ENCODE results near the gene CPEB4. TPM values are rescaled to one million over a fixed set of nuclear protein-coding genes. Genes with fewer than 3 reads are reported as not detected.

CPEB4 gene
- total and polyA plus RNA-seq, 9 of the 15 experiments (the other 6 are each of a cell fraction or from before 2014, with no cell fraction given) = 7.4 to 21.3 (median 12.4) TPM

DNA sequence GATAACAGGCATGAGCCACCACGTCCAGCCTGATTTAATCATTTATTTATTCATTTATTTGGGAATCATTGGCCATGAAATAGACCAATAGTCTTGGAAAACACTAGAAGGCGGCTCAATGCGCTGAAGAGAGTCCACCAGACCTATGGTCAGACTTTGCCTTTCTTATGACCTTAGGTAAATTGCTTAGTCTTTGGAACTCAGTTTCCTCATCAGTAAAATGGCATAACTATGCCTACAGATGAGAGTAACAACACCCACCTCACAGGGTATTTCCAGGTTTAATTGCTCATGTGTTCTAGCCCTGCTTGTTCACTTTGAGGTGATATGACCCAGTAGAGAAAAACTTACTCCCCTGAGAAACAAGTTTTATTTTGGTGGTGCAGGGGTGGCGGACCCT, 38.2 kb upstream of the CPEB4 start:
- CTCF ChIA-PET (ENCODE audit: low intra/inter-chr PET ratio) = no interaction called here
- no peak overlapping the region for H3K4me2 ChIP-seq (ENCODE audit: insufficient read depth, low read length)
- FAIRE-seq = no peak
- in situ Hi-C loops (cut with MboI) = no loop called here
- TF ChIP-seq RBM25 (IDR thresholded peaks at IDR 0.05; ENCODE audit: low read depth, low read length, severe bottlenecking) (peak; percentile 89), KDM1A (IDR thresholded peaks at IDR 0.05) (peak; percentile 38 to 83; a peak in 3 of 4 replicates), ZNF280B (CRISPR knock-in tag; IDR thresholded peaks at IDR 0.05) (no peak), ADNP (tag; IDR thresholded peaks at IDR 0.05) (peak; percentile 82; the same call in 1 of the 2 replicates), ESRRA (IDR thresholded peaks at IDR 0.05; ENCODE audit: borderline replicate concordance, low read depth) (peak; percentile 21; the same call in 1 of the 2 replicates), BCOR (IDR thresholded peaks at IDR 0.05) (peak; percentile 82), HNRNPL (IDR thresholded peaks at IDR 0.05; ENCODE audit: low read depth, low read length) (no peak)
- TF ChIP-seq, protein P1, sequence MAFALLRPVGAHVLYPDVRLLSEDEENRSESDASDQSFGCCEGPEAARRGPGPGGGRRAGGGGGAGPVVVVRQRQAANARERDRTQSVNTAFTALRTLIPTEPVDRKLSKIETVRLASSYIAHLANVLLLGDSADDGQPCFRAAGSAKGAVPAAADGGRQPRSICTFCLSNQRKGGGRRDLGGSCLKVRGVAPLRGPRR (CRISPR knock-in tag; IDR thresholded peaks at IDR 0.05) = no peak
- TF ChIP-seq, protein P2, sequence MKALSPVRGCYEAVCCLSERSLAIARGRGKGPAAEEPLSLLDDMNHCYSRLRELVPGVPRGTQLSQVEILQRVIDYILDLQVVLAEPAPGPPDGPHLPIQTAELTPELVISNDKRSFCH (CRISPR knock-in tag; IDR thresholded peaks at IDR 0.05) = no peak
- TF ChIP-seq, protein P2 (tag; IDR thresholded peaks at IDR 0.05) = 0 out of 2 replicates have a peak, but pooled peaks have one; percentile 45
- 88% methylated on average over 4 of the region's 4 CpGs for WGBS (ENCODE audit: insufficient coverage, low coverage, missing lambda C conversion rate)
- no peak overlapping the region for H3K9ac ChIP-seq (ENCODE audit: insufficient read depth in 1 of 2, low read depth in 2 of 2, low read length in 2 of 2)
- no peaks in the 10 kb centered on the region for H3K36me3 ChIP-seq (ENCODE audit: control insufficient read depth, insufficient read depth, low read length)
- H3K4me3 ChIP-seq = no peak overlapping the region
- intact Hi-C loops (cut with micrococcal nuclease) = no loop called here
- ATAC-seq = no peak
- H3K79me2 ChIP-seq (ENCODE audit: control insufficient read depth, insufficient read depth, low read length) = no peaks in the 10 kb centered on the region
- no peaks in the 10 kb centered on the region for H3K9me3 ChIP-seq (replicated peaks; ENCODE audit: control insufficient read depth, insufficient read depth, low read depth, low read length)
- peak overlapping the region; percentile 91; the same call in 1 of the 3 replicates for H3K27ac ChIP-seq (ENCODE audit: extremely low read depth, low read depth, low read length)
- peaks cover 35 to 61% of the 10 kb centered on the region in 2 experiments for H3K4me1 ChIP-seq (replicated peaks in 1 of 2; ENCODE audit: control insufficient read depth in 2 of 2, insufficient read depth in 2 of 2, low read length in 2 of 2)
- POLR2A ChIA-PET = interaction anchor here (1.7 to 4.5 kb wide), 2 partner anchors 10 to 16 kb away, joined by 7 to 20 read pairs; no protein-coding TSS in a partner anchor
- no peak for DNase-seq (ENCODE audit: extremely low read depth in 1 of 4, low spot score in 3 of 4)
- H3K9me1 ChIP-seq (ENCODE audit: control insufficient read depth, insufficient read depth, low read length) = no peaks in the 10 kb centered on the region
- no peaks in the 10 kb centered on the region for H4K20me1 ChIP-seq (replicated peaks; ENCODE audit: control insufficient read depth, insufficient read depth, low read length)
- H3K27me3 ChIP-seq (ENCODE audit: control insufficient read depth in 2 of 2, insufficient read depth in 2 of 2, low read length in 2 of 2) = no peaks in the 10 kb centered on the region; a peak in 1 of 5 replicates
- no TSS peak for BruUV-seq (replicated peaks)
- H2AFZ ChIP-seq (ENCODE audit: low read depth, low read length) = peak overlapping the region; percentile 61; the same call in 1 of the 2 replicates
